Measurements from ENCODE around the gene SCRN1. TPM values are rescaled to one million over a fixed set of nuclear protein-coding genes. Genes with fewer than 3 reads are reported as not detected.

SCRN1 gene
- total and polyA plus RNA-seq, 2 experiments from 2014 or later = 15.2 to 66.7 TPM

- Mint-ChIP-seq H3K9me3 (no peaks in the 10 kb centered on the region), H3K36me3 (ENCODE audit: low read depth) (no peaks in the 10 kb centered on the region), H3K27ac (no peak overlapping the region), H3K27me3 (ENCODE audit: insufficient read depth, low read depth, poor library complexity) (no peaks in the 10 kb centered on the region), H3K4me3 (no peak overlapping the region), H3K4me1 (peaks cover 4% of the 10 kb centered on the region; the same call in 1 of the 3 replicates)
- Histone ChIP-seq H4K20me1 (replicated peaks; ENCODE audit: insufficient read depth) (peaks cover 44% of the 10 kb centered on the region), H3K27me3 (ENCODE audit: insufficient read depth) (no peaks in the 10 kb centered on the region), H3K79me2 (replicated peaks; ENCODE audit: insufficient read depth) (peaks cover 99% of the 10 kb centered on the region), H2AFZ (no peak overlapping the region), H3K4me3 (no peak overlapping the region), H3F3A (replicated peaks; ENCODE audit: low read depth) (no peaks in the 10 kb centered on the region), H3K27ac (ENCODE audit: low read depth) (no peak overlapping the region), H3K4me2 (no peak overlapping the region), H3K36me3 (ENCODE audit: insufficient read depth) (no peaks in the 10 kb centered on the region), H3K9me2 (ENCODE audit: insufficient read depth) (no peaks in the 10 kb centered on the region), H3K4me1 (ENCODE audit: insufficient read depth) (peaks cover 20% of the 10 kb centered on the region)
- ATAC-seq = no peak
- DNase-seq (ENCODE audit: low spot score) = no peak
- TF ChIP-seq CREB1 (CRISPR knock-in tag; IDR thresholded peaks at IDR 0.05; ENCODE audit: low read depth) (no peak), REST (IDR thresholded peaks at IDR 0.05; ENCODE audit: unreplicated experiment) (no peak), ZNF331 (CRISPR knock-in tag; IDR thresholded peaks at IDR 0.05; ENCODE audit: low read depth) (no peak), NANOG (IDR thresholded peaks at IDR 0.05; ENCODE audit: borderline replicate concordance) (no peak), CTCF (conservative IDR thresholded peaks at IDR 0.05; ENCODE audit: low read depth in 2 of 2) (no peak), ETS1 (IDR thresholded peaks at IDR 0.05) (no peak), POLR2AphosphoS5 (IDR thresholded peaks at IDR 0.05; ENCODE audit: low read depth) (no peak), ZNF114 (CRISPR knock-in tag; IDR thresholded peaks at IDR 0.05) (no peak), STAT1 (IDR thresholded peaks at IDR 0.05; ENCODE audit: unreplicated experiment) (no peak), EZH2 (IDR thresholded peaks at IDR 0.05; ENCODE audit: low read depth, unreplicated experiment) (no peak), ZNF462 (CRISPR knock-in tag; IDR thresholded peaks at IDR 0.05) (no peak), EZH2phosphoT487 (IDR thresholded peaks at IDR 0.05; ENCODE audit: unreplicated experiment) (no peak), JUNB (IDR thresholded peaks at IDR 0.05; ENCODE audit: unreplicated experiment) (no peak)
Observed at GRCh38 chr7:30034501-30034900, 44.9 kb upstream of the SCRN1 start.

All from GM23338 (cell line).